Measurements from ENCODE around the gene BRD3. TPM values are rescaled to one million over a fixed set of nuclear protein-coding genes. Genes with fewer than 3 reads are reported as not detected.

BRD3 gene
- total RNA-seq, 2 experiments from 2014 or later: 32.7 to 37.7 TPM

DNA sequence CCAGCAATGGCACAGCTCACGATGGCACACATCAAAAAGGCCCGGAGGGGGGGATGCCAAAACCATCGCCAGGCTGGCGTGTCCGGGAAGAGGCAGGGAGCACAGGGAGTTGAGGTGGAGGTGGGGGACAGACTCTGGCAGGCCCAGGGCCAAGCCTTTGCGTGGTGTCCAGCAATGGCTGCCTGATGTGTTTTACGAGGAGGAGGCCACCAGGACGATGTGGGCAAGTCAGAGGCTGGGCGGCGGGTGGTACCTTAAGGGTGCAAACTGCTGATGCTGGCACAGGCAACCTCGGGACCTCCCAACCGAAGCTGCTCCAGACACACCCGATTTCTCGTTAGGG, 80.4 kb downstream of the BRD3 start:
- Mint-ChIP-seq H3K9me3 (no peaks in the 10 kb centered on the region), H3K4me1 (ENCODE audit: low read depth) (no peaks in the 10 kb centered on the region), H3K27ac (no peak overlapping the region), H3K4me3 (no peak overlapping the region), H3K27me3 (peaks cover 3% of the 10 kb centered on the region), H3K36me3 (ENCODE audit: low read depth) (no peaks in the 10 kb centered on the region)
- ChIA-PET POLR2A (no interaction called here), CTCF (no interaction called here)
- intact Hi-C loops (cut with micrococcal nuclease): no loop called here
- no peak for ATAC-seq
- DNase-seq: no peak
- TF ChIP-seq, protein P1, sequence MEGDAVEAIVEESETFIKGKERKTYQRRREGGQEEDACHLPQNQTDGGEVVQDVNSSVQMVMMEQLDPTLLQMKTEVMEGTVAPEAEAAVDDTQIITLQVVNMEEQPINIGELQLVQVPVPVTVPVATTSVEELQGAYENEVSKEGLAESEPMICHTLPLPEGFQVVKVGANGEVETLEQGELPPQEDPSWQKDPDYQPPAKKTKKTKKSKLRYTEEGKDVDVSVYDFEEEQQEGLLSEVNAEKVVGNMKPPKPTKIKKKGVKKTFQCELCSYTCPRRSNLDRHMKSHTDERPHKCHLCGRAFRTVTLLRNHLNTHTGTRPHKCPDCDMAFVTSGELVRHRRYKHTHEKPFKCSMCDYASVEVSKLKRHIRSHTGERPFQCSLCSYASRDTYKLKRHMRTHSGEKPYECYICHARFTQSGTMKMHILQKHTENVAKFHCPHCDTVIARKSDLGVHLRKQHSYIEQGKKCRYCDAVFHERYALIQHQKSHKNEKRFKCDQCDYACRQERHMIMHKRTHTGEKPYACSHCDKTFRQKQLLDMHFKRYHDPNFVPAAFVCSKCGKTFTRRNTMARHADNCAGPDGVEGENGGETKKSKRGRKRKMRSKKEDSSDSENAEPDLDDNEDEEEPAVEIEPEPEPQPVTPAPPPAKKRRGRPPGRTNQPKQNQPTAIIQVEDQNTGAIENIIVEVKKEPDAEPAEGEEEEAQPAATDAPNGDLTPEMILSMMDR (IDR thresholded peaks at IDR 0.05): no peak

DNA sequence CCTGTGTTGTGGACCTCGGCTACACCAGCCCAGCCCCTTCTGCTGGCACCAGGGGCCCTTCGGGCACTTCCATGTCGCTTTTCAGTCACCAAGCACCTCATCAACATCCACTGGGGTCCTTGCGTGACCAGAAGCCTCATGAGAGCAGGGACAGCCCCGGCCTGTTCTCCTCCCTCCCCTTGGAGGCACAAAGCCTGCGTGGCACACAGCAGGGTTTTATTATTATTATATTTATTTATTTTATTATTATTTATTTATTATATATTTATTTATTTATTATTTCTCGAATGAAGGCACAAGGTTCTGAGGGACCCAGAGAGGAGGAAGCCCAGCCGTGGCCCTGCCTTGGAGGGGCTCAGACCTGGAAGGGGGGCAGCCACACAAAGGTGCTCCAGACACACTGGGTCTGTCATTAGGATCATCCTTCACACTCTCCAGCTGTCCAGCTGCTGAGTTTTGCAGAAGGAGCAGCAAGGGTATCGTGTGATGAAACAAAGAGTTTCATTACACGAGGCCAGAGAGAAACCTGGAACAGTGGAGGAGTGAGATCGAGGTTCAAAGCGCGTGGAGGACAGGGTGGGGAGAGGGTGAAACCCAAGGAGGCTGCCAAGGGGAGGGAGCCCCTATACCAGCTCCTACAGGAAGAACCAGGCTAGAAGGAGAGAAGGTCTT, 80.9 kb downstream of the BRD3 start:
- Mint-ChIP-seq H3K36me3 (ENCODE audit: low read depth) (no peaks in the 10 kb centered on the region), H3K27me3 (peaks cover 3% of the 10 kb centered on the region), H3K4me3 (no peak overlapping the region), H3K9me3 (no peaks in the 10 kb centered on the region), H3K4me1 (ENCODE audit: low read depth) (no peaks in the 10 kb centered on the region), H3K27ac (no peak overlapping the region)
- ChIA-PET POLR2A (no interaction called here), CTCF (no interaction called here)
- TF ChIP-seq, protein P1 (IDR thresholded peaks at IDR 0.05): no peak
- no peak for DNase-seq
- intact Hi-C loops (cut with micrococcal nuclease): no loop called here
- ATAC-seq: no peak

DNA sequence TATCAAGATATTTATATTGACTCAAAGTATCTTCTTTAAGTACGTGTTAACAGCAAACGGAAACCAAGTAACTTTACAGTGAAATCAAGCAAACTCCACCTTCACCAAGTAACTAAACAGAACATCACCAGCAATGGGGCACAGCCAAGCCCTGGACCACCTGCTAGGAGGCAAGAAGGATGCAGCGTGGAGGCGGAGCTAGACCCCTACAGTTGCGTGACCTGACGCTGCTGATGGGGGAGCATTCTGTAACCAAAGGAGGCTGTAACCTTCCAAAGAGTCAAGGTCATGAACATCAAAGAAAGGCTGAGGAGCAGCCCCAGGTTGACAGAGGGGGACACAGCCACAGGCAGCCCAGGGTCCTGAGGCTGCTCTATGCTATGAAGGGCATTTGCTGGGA, 81.8 kb downstream of the BRD3 start:
- no peak for ATAC-seq
- TF ChIP-seq, protein P1 (IDR thresholded peaks at IDR 0.05): no peak
- CTCF ChIA-PET: no interaction called here
- POLR2A ChIA-PET: no interaction called here
- intact Hi-C loops (cut with micrococcal nuclease): no loop called here
- Mint-ChIP-seq H3K36me3 (ENCODE audit: low read depth) (no peaks in the 10 kb centered on the region), H3K9me3 (no peaks in the 10 kb centered on the region), H3K4me3 (no peak overlapping the region), H3K4me1 (ENCODE audit: low read depth) (no peaks in the 10 kb centered on the region), H3K27me3 (peaks cover 3% of the 10 kb centered on the region), H3K27ac (no peak overlapping the region)
- DNase-seq: no peak

DNA sequence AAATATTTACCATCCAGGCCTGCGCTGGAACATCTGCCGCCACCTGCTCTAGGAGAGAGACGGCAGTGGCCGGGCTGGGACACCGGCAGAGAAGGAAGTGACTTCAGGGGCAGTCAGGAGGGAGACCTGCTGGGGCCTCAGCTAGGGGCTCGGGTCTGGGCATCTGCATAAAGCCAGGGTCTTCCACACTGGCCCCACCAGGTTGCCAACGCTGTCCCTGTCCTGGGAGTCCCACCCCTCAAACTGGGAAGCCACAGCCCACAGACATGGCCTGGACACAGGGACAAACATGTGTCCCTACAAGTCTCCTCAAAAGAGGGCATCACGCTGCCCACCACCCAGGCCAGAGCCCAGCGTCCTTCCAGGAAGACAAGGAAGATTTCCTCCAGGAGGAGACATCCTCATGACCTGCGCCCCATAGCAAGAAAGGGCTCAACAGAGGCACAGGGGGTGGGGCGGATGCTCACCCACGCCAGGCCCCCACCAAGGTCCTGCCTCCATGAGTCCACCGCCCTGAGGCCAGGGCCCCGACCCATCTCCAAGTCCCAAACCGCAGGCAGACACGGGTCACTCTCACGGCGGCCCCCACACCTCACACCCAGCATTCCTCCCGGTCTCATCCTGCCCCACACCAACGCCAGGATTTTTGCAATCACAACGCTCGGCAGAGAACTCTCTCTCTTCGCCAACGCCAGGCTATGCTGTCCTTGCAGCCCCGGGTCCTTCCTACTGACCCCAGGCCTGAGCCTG, 84.7 kb downstream of the BRD3 start:
- no peak for DNase-seq
- no peaks in the 10 kb centered on the region for H3K9me3 Mint-ChIP-seq
- no peaks in the 10 kb centered on the region for H3K4me1 Mint-ChIP-seq (ENCODE audit: low read depth)
- no peaks in the 10 kb centered on the region for H3K27me3 Mint-ChIP-seq
- no peaks in the 10 kb centered on the region for H3K36me3 Mint-ChIP-seq (ENCODE audit: low read depth)
- CTCF ChIA-PET: no interaction called here
- no peak overlapping the region for H3K27ac Mint-ChIP-seq
- ATAC-seq: no peak
- TF ChIP-seq, protein P1 (IDR thresholded peaks at IDR 0.05): no peak
- no peak overlapping the region for H3K4me3 Mint-ChIP-seq
- POLR2A ChIA-PET: no interaction called here
- intact Hi-C loops (cut with micrococcal nuclease): no loop called here

DNA sequence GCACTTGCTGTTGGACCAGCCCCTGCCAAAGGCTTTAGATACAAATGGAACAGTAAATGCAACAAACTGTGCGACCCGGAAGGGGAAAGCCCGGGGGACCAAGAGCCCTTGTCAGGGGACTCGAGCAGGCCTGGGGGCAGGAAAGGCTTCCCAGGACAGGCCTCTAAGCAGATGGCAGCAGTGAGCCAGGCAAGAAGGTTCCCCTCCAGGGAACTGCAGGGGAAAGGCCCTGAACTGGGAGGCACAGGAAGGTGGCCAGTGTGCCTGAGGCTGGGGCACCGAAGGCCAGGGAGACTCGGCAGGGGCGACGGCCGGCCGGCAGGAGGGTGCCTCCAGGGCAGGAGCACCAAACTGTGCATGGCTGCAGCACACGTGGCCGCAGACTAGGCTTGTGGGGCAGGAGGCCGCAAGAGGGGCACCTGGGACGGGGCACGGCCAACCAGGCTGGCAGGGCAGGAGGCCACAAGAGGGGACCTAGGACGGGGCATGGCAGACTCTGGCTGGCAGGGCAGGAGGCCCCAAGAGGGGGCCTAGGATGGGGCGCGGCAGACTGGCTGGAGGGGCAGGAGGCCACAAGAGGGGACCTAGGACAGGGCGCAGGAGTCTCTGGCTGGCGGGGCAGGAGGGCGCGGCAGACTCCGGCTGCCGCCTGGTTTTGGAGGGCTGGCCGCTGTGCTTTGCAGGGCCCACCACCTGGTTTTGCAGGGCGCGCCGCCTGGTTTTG, 85.7 kb downstream of the BRD3 start:
- H3K4me1 Mint-ChIP-seq (ENCODE audit: low read depth): no peaks in the 10 kb centered on the region
- H3K27ac Mint-ChIP-seq: no peak overlapping the region
- H3K9me3 Mint-ChIP-seq: no peaks in the 10 kb centered on the region
- intact Hi-C loops (cut with micrococcal nuclease): no loop called here
- H3K4me3 Mint-ChIP-seq: no peak overlapping the region
- H3K36me3 Mint-ChIP-seq (ENCODE audit: low read depth): no peaks in the 10 kb centered on the region
- CTCF ChIA-PET: no interaction called here
- no peak for DNase-seq
- H3K27me3 Mint-ChIP-seq: no peaks in the 10 kb centered on the region
- TF ChIP-seq, protein P1 (IDR thresholded peaks at IDR 0.05): no peak
- no peak for ATAC-seq
- POLR2A ChIA-PET: no interaction called here

Measured in activated CD8-positive, alpha-beta T cell treated with anti-CD3 and anti-CD28 coated beads for 36 hours (primary cell).